K562 (cell line): Measurements from ENCODE around the gene PBX1. TPM values are rescaled to one million over a fixed set of nuclear protein-coding genes. Genes with fewer than 3 reads are reported as not detected.

Experiments
- CCAR2 ChIP-seq: fragments of 200-400 bp; formaldehyde crosslinking; IDR thresholded peaks from 2 replicates; pipeline ENCODE4 v1.6.1; 2017; ENCODE audit warnings: mild to moderate bottlenecking, low read depth, low read length
- KHSRP ChIP-seq: fragments of 450-650 bp; IDR thresholded peaks from 2 replicates; pipeline ENCODE4 v1.6.1; 2017
- MAZ ChIP-seq, 2 experiments: fragments of 450-650 bp in 1 of 2; sonication (generic) in 1 of 2; formaldehyde crosslinking; IDR thresholded peaks in 1 of 2; conservative IDR thresholded peaks in 1 of 2; 2 replicates each; pipeline versions ENCODE4 v1.4.0 to v1.5.0; 2020; ENCODE audit warnings: mild to moderate bottlenecking in 1 of 2, missing genetic modification reagents in 1 of 2
- PHF21A ChIP-seq: fragments of 450-650 bp; IDR thresholded peaks from 2 replicates; pipeline ENCODE4 v1.6.1; 2017; ENCODE audit warnings: low read depth, borderline replicate concordance
- PHF8 ChIP-seq: fragments of 200-600 bp; sonication (generic); IDR thresholded peaks from 2 replicates; pipeline ENCODE4 v1.6.1; 2012; ENCODE audit warnings: mixed run types, mild to moderate bottlenecking, inconsistent platforms, low read length, moderate library complexity, borderline replicate concordance
- POLR2B ChIP-seq: fragments of 450-650 bp; IDR thresholded peaks from 2 replicates; pipeline ENCODE4 v1.6.1; 2018; ENCODE audit warnings: low read depth; ENCODE audit not compliant: partially characterized antibody
- RB1 ChIP-seq: fragments of 450-650 bp; IDR thresholded peaks from 2 replicates; pipeline ENCODE4 v1.6.1; 2017; ENCODE audit warnings: low read depth, mild to moderate bottlenecking
- ZNF133 ChIP-seq: fragments of 250-450 bp; sonication (Bioruptor Pico); IDR thresholded peaks from 2 replicates; pipeline ENCODE4 v1.4.0; 2020; ENCODE audit warnings: mild to moderate bottlenecking
- ZNF175 ChIP-seq: fragments of 200-800 bp; sonication (Bioruptor generic); IDR thresholded peaks from 2 replicates; pipeline ENCODE4 v1.6.1; 2016; ENCODE audit warnings: low read depth, mild to moderate bottlenecking, missing genetic modification characterization, missing compliant biosample characterization
- polyA plus RNA-seq, 8 experiments: library from polyadenylated mRNA; depleted of rRNA in 4 of 8; stranded (reverse) in 5 of 8; unstranded in 3 of 8; fragments of >200 nt; fragmentation: Nextera tagmentation in 2 of 8; fragmentation: Illumina TruSeq in 1 of 8; extraction: Ambion mirVana in 2 of 8; extraction: Trizol in 1 of 8; gene quantifications; 2 replicates each; pipeline versions ENCODE4 v1.2.1 to v1.2.3, GENCODE V29; 2011 to 2014; ENCODE audit warnings: inconsistent platforms in 1 of 8, missing spikeins in 1 of 8
- total RNA-seq, 7 experiments: library from RNA; depleted of rRNA in 6 of 7; stranded (reverse); fragments of >200 nt in 6 of 7; fragmentation: Illumina TruSeq in 2 of 7; extraction: Trizol in 2 of 7; gene quantifications; 2 replicates each; pipeline versions ENCODE4 v1.2.1 to v1.2.3, GENCODE V29; 2011 to 2021; ENCODE audit warnings: low replicate concordance in 1 of 7
- TF ChIP-seq, protein P1 (sequence below): sonication (generic); formaldehyde crosslinking; IDR thresholded peaks from 2 replicates; pipeline ENCODE4 v1.8.0; 2022; ENCODE audit warnings: missing genetic modification reagents, mild to moderate bottlenecking, moderate library complexity, borderline replicate concordance
- TF ChIP-seq, protein P2 (sequence below): IDR thresholded peaks from 2 replicates; pipeline ENCODE4 v1.6.1; 2011; ENCODE audit warnings: borderline replicate concordance, low read depth, mild to moderate bottlenecking, moderate library complexity, low read length; ENCODE audit not compliant: insufficient read depth, poor library complexity, severe bottlenecking
- TF ChIP-seq, protein P3 (sequence below), 2 experiments: IDR thresholded peaks in 1 of 2; conservative IDR thresholded peaks in 1 of 2; 2 replicates each; pipeline ENCODE4 v1.6.1; 2016; ENCODE audit warnings: low read depth in 2 of 2, mild to moderate bottlenecking in 1 of 2, missing compliant biosample characterization in 1 of 2, missing genetic modification characterization in 1 of 2, moderate library complexity in 1 of 2
- TF ChIP-seq, protein P4 (sequence below): sonication (generic); formaldehyde crosslinking; IDR thresholded peaks from 2 replicates; pipeline ENCODE4 v1.8.1; 2023; ENCODE audit warnings: mild to moderate bottlenecking, missing genetic modification reagents
- TF ChIP-seq, protein P5 (sequence below), 3 experiments: IDR thresholded peaks in 2 of 3; conservative IDR thresholded peaks in 1 of 3; 2 replicates each; pipeline ENCODE4 v1.5.1; 2011 to 2012; ENCODE audit warnings: low read length in 3 of 3, mild to moderate bottlenecking in 3 of 3, control low read depth in 2 of 3, improper control_type of control experiment in 1 of 3, inconsistent platforms in 1 of 3, low read depth in 1 of 3, mixed read lengths in 1 of 3, moderate library complexity in 1 of 3; ENCODE audit not compliant: insufficient read depth in 2 of 3

PBX1 gene
- total and polyA plus RNA-seq, 9 of the 15 experiments (the other 6 are each of a cell fraction or from before 2014, with no cell fraction given): 0.03 to 0.62 (median 0.17) TPM

DNA sequence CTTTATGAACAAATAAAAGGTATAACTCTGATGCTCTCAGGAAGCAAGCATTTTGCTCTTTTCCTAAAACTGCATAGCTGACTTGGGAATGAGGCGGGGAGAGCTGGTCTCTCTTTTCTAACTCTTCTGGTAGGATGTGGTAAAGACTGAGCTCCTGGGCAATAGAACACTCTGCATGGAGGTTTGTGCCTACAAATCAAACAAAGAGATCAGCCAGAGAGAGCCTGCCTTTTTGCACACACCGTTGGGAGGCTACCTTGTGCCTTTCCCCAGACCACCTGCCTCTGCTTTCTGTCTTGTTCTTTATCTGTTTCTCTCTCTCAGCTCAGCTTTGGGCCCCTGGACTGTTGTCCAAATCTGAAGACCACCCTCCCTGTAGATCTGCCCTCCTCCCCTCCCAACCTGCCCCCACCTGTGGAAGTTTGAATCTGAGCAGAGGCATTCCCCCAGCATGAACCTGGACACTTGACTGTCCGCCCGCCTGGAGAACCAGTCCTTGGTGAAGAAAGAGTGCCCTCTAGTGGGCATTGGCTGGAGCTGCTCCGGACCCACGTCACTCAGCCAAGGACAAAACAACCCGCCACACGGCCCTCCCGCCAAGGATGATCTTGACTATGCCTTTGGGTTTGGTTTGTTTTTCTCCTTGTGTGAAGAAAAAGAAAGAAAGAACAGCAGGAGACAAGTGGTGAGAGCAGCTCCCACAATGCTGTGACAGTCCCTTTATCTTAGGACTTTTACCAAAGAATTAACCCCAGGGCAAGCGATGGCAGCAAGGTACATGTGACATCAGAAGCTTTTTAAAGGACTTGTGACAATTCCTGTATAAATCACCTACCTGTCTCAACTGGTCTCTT is 228.2 kb downstream of the PBX1 start (continued):
- no peak for TF ChIP-seq ZNF133 (CRISPR knock-in tag)
- no peak for TF ChIP-seq KHSRP
- TF ChIP-seq, protein P1, sequence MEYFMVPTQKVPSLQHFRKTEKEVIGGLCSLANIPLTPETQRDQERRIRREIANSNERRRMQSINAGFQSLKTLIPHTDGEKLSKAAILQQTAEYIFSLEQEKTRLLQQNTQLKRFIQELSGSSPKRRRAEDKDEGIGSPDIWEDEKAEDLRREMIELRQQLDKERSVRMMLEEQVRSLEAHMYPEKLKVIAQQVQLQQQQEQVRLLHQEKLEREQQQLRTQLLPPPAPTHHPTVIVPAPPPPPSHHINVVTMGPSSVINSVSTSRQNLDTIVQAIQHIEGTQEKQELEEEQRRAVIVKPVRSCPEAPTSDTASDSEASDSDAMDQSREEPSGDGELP (CRISPR knock-in tag): peak; percentile 56; the same call in 1 of the 2 replicates
- TF ChIP-seq, protein P2, sequence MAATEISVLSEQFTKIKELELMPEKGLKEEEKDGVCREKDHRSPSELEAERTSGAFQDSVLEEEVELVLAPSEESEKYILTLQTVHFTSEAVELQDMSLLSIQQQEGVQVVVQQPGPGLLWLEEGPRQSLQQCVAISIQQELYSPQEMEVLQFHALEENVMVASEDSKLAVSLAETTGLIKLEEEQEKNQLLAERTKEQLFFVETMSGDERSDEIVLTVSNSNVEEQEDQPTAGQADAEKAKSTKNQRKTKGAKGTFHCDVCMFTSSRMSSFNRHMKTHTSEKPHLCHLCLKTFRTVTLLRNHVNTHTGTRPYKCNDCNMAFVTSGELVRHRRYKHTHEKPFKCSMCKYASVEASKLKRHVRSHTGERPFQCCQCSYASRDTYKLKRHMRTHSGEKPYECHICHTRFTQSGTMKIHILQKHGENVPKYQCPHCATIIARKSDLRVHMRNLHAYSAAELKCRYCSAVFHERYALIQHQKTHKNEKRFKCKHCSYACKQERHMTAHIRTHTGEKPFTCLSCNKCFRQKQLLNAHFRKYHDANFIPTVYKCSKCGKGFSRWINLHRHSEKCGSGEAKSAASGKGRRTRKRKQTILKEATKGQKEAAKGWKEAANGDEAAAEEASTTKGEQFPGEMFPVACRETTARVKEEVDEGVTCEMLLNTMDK: peak; percentile 26
- TF ChIP-seq, protein P3, sequence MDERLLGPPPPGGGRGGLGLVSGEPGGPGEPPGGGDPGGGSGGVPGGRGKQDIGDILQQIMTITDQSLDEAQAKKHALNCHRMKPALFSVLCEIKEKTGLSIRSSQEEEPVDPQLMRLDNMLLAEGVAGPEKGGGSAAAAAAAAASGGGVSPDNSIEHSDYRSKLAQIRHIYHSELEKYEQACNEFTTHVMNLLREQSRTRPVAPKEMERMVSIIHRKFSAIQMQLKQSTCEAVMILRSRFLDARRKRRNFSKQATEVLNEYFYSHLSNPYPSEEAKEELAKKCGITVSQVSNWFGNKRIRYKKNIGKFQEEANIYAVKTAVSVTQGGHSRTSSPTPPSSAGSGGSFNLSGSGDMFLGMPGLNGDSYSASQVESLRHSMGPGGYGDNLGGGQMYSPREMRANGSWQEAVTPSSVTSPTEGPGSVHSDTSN (CRISPR knock-in tag; IDR thresholded peaks at IDR 0.05; ENCODE audit: low read depth): peak; percentile 44
- TF ChIP-seq, protein P3 (tag; conservative IDR thresholded peaks at IDR 0.05; ENCODE audit: low read depth): no peak
- no peak for TF ChIP-seq PHF8
- peak; percentile 30; the same call in 1 of the 2 replicates for TF ChIP-seq RB1
- TF ChIP-seq, protein P4, sequence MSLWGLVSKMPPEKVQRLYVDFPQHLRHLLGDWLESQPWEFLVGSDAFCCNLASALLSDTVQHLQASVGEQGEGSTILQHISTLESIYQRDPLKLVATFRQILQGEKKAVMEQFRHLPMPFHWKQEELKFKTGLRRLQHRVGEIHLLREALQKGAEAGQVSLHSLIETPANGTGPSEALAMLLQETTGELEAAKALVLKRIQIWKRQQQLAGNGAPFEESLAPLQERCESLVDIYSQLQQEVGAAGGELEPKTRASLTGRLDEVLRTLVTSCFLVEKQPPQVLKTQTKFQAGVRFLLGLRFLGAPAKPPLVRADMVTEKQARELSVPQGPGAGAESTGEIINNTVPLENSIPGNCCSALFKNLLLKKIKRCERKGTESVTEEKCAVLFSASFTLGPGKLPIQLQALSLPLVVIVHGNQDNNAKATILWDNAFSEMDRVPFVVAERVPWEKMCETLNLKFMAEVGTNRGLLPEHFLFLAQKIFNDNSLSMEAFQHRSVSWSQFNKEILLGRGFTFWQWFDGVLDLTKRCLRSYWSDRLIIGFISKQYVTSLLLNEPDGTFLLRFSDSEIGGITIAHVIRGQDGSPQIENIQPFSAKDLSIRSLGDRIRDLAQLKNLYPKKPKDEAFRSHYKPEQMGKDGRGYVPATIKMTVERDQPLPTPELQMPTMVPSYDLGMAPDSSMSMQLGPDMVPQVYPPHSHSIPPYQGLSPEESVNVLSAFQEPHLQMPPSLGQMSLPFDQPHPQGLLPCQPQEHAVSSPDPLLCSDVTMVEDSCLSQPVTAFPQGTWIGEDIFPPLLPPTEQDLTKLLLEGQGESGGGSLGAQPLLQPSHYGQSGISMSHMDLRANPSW: no peak
- peak in 1 of 2 experiments; percentile 66; a peak in 2 of 4 replicates for TF ChIP-seq MAZ (CRISPR knock-in tag; conservative IDR thresholded peaks at IDR 0.05 in 1 of 2, IDR thresholded peaks at IDR 0.05 in 1 of 2)
- TF ChIP-seq ZNF175 (CRISPR knock-in tag): no peak
- no peak for TF ChIP-seq POLR2B
- TF ChIP-seq, protein P5, sequence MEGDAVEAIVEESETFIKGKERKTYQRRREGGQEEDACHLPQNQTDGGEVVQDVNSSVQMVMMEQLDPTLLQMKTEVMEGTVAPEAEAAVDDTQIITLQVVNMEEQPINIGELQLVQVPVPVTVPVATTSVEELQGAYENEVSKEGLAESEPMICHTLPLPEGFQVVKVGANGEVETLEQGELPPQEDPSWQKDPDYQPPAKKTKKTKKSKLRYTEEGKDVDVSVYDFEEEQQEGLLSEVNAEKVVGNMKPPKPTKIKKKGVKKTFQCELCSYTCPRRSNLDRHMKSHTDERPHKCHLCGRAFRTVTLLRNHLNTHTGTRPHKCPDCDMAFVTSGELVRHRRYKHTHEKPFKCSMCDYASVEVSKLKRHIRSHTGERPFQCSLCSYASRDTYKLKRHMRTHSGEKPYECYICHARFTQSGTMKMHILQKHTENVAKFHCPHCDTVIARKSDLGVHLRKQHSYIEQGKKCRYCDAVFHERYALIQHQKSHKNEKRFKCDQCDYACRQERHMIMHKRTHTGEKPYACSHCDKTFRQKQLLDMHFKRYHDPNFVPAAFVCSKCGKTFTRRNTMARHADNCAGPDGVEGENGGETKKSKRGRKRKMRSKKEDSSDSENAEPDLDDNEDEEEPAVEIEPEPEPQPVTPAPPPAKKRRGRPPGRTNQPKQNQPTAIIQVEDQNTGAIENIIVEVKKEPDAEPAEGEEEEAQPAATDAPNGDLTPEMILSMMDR (IDR thresholded peaks at IDR 0.05 in 2 of 3, conservative IDR thresholded peaks at IDR 0.05 in 1 of 3; ENCODE audit: insufficient read depth in 2 of 3, low read depth in 1 of 3, low read length in 3 of 3): peak; percentile 90 to 95 (median 94)
- TF ChIP-seq PHF21A: peak; percentile 39; the same call in 1 of the 2 replicates
- TF ChIP-seq CCAR2: no peak
